Neural progenitor cell (in vitro differentiated cells): ENCODE results near the gene KLHDC8A. TPM values are rescaled to one million over a fixed set of nuclear protein-coding genes. Genes with fewer than 3 reads are reported as not detected.

Experiments
- DNase-seq: peaks from one replicate; pipeline ENCODE4 v3.0.0-alpha.2; 2016; ENCODE audit warnings: low spot score
- H2AFZ ChIP-seq: fragments of 200-600 bp; sonication (generic); replicated peaks from 2 replicates; pipeline ENCODE4 v1.6.1; 2016; ENCODE audit warnings: antibody characterized with exemption
- H3F3A ChIP-seq: fragments of 200-600 bp; sonication (generic); 2 replicates; pipeline ENCODE4 v1.6.1; 2016; ENCODE audit warnings: antibody characterized with exemption, low read depth
- H3K27ac ChIP-seq: fragments of 200-600 bp; sonication (generic); 2 replicates; pipeline ENCODE4 v1.5.1; 2016; ENCODE audit warnings: mild to moderate bottlenecking
- H3K27me3 ChIP-seq: fragments of 200-600 bp; sonication (generic); 2 replicates; pipeline ENCODE4 v1.6.1; 2016; ENCODE audit warnings: mild to moderate bottlenecking, moderate library complexity
- H3K36me3 ChIP-seq: fragments of 200-600 bp; sonication (generic); 2 replicates; pipeline ENCODE4 v1.5.1; 2016
- H3K4me1 ChIP-seq: fragments of 200-600 bp; sonication (generic); 2 replicates; pipeline ENCODE4 v1.6.1; 2016; ENCODE audit warnings: mixed run types
- H3K4me2 ChIP-seq: fragments of 200-600 bp; sonication (generic); 2 replicates; pipeline ENCODE4 v1.6.1; 2016
- H3K4me3 ChIP-seq: fragments of 200-600 bp; sonication (generic); 2 replicates; pipeline ENCODE4 v1.5.1; 2016
- H3K79me2 ChIP-seq: fragments of 200-600 bp; sonication (generic); 2 replicates; pipeline ENCODE4 v1.6.1; 2016; ENCODE audit warnings: low read depth
- H3K9ac ChIP-seq: fragments of 200-600 bp; sonication (generic); 2 replicates; pipeline ENCODE4 v1.6.1; 2016
- H3K9me3 ChIP-seq: fragments of 200-600 bp; sonication (generic); 2 replicates; pipeline ENCODE4 v1.5.1; 2016; ENCODE audit warnings: low read depth
- H4K20me1 ChIP-seq: fragments of 200-600 bp; sonication (generic); 2 replicates; pipeline ENCODE4 v1.6.1; 2016; ENCODE audit warnings: low read depth
- H3K27ac Mint-ChIP-seq: 3 replicates; pipeline ENCODE4 v1.8.0; 2021; ENCODE audit warnings: mixed read lengths
- H3K27me3 Mint-ChIP-seq: 2 replicates; pipeline ENCODE4 v1.8.0; 2022; ENCODE audit warnings: low read depth, mild to moderate bottlenecking, inconsistent platforms, moderate library complexity, mixed read lengths; ENCODE audit not compliant: insufficient read depth
- H3K36me3 Mint-ChIP-seq: 3 replicates; pipeline ENCODE4 v1.8.0; 2021; ENCODE audit warnings: mixed read lengths
- H3K4me1 Mint-ChIP-seq: 3 replicates; pipeline ENCODE4 v1.8.0; 2021; ENCODE audit warnings: mixed read lengths
- H3K4me3 Mint-ChIP-seq: 3 replicates; pipeline ENCODE4 v1.8.0; 2021; ENCODE audit warnings: mild to moderate bottlenecking, moderate library complexity, mixed read lengths
- H3K9me3 Mint-ChIP-seq: 3 replicates; pipeline ENCODE4 v1.8.0; 2020; ENCODE audit warnings: mixed read lengths
- CTCF ChIP-seq: fragments of 200-600 bp; sonication (generic); IDR thresholded peaks from 2 replicates; pipeline ENCODE4 v1.5.1; 2017; ENCODE audit warnings: antibody characterized with exemption, mild to moderate bottlenecking
- EZH2 ChIP-seq: fragments of 200-600 bp; sonication (generic); IDR thresholded peaks from 2 replicates; pipeline ENCODE4 v1.6.1; 2017; ENCODE audit warnings: antibody characterized with exemption, mild to moderate bottlenecking, moderate library complexity
- EZH2phosphoT487 ChIP-seq: fragments of 200-600 bp; sonication (generic); IDR thresholded peaks from 2 replicates; pipeline ENCODE4 v1.6.1; 2017; ENCODE audit warnings: antibody characterized with exemption
- total RNA-seq: library from RNA; depleted of rRNA; stranded (reverse); fragments of >200 nt; gene quantifications from 2 replicates; pipeline ENCODE4 v1.2.3, GENCODE V29; 2015; ENCODE audit warnings: low replicate concordance

KLHDC8A gene
- total RNA-seq, 1 donor from 2014 or later = 9.7 TPM

- Histone ChIP-seq H3K27ac (no peak overlapping the region), H3K9me3 (no peaks in the 10 kb centered on the region), H3K27me3 (no peaks in the 10 kb centered on the region), H3F3A (peaks cover 6% of the 10 kb centered on the region), H3K36me3 (no peaks in the 10 kb centered on the region), H2AFZ (no peak overlapping the region), H4K20me1 (no peaks in the 10 kb centered on the region), H3K79me2 (no peaks in the 10 kb centered on the region), H3K4me2 (no peak overlapping the region), H3K4me3 (no peak overlapping the region), H3K9ac (no peak overlapping the region), H3K4me1 (no peaks in the 10 kb centered on the region)
- peaks cover 9% of the 10 kb centered on the region for H3K9me3 Mint-ChIP-seq
- peaks cover 15% of the 10 kb centered on the region for H3K36me3 Mint-ChIP-seq
- peaks cover 4% of the 10 kb centered on the region for H3K4me1 Mint-ChIP-seq
- no peak for TF ChIP-seq EZH2phosphoT487
- peak; percentile 92 for TF ChIP-seq CTCF
- no peak for TF ChIP-seq EZH2
- H3K27me3 Mint-ChIP-seq = no peaks in the 10 kb centered on the region
- H3K27ac Mint-ChIP-seq = no peak overlapping the region
- no peak overlapping the region for H3K4me3 Mint-ChIP-seq
- DNase-seq = peak; percentile 82
Observed at GRCh38 chr1:205396967-205397616, 40.4 kb upstream of the KLHDC8A start.

- Histone ChIP-seq H3K4me3 (no peak overlapping the region), H3F3A (peaks cover 6% of the 10 kb centered on the region), H3K4me1 (no peaks in the 10 kb centered on the region), H3K79me2 (no peaks in the 10 kb centered on the region), H2AFZ (no peak overlapping the region), H3K9me3 (no peaks in the 10 kb centered on the region), H3K4me2 (no peak overlapping the region), H3K9ac (no peak overlapping the region), H3K27me3 (no peaks in the 10 kb centered on the region), H3K36me3 (no peaks in the 10 kb centered on the region), H4K20me1 (no peaks in the 10 kb centered on the region), H3K27ac (no peak overlapping the region)
- TF ChIP-seq CTCF = no peak
- no peak for TF ChIP-seq EZH2
- TF ChIP-seq EZH2phosphoT487 = no peak
- H3K4me3 Mint-ChIP-seq = no peak overlapping the region
- no peak overlapping the region for H3K27ac Mint-ChIP-seq
- peaks cover 15% of the 10 kb centered on the region for H3K36me3 Mint-ChIP-seq
- peaks cover 4% of the 10 kb centered on the region for H3K4me1 Mint-ChIP-seq
- DNase-seq = no peak
- H3K27me3 Mint-ChIP-seq = no peaks in the 10 kb centered on the region
- H3K9me3 Mint-ChIP-seq = peaks cover 9% of the 10 kb centered on the region
Observed at GRCh38 chr1:205395616-205396015, 38.9 kb upstream of the KLHDC8A start.

GRCh38 chr1:205392650-205393049, 35.9 kb upstream of the KLHDC8A start:
- H3K9me3 ChIP-seq = no peaks in the 10 kb centered on the region
- H3K4me3 Mint-ChIP-seq = no peak overlapping the region
- no peak overlapping the region for H3K4me2 ChIP-seq
- H3K4me3 ChIP-seq = no peak overlapping the region
- no peaks in the 10 kb centered on the region for H3K4me1 ChIP-seq
- no peak for DNase-seq
- no peaks in the 10 kb centered on the region for H3K79me2 ChIP-seq
- H3K4me1 Mint-ChIP-seq = peaks cover 4% of the 10 kb centered on the region
- no peak for TF ChIP-seq EZH2
- TF ChIP-seq CTCF = no peak
- TF ChIP-seq EZH2phosphoT487 = no peak
- no peak overlapping the region for H2AFZ ChIP-seq
- H3K27ac ChIP-seq = no peak overlapping the region
- no peaks in the 10 kb centered on the region for H3K27me3 Mint-ChIP-seq
- no peaks in the 10 kb centered on the region for H4K20me1 ChIP-seq
- H3K36me3 ChIP-seq = no peaks in the 10 kb centered on the region
- H3K36me3 Mint-ChIP-seq = peaks cover 8% of the 10 kb centered on the region
- H3K27ac Mint-ChIP-seq = no peak overlapping the region
- H3K9me3 Mint-ChIP-seq = peaks cover 7% of the 10 kb centered on the region
- H3K9ac ChIP-seq = no peak overlapping the region
- peaks cover 5% of the 10 kb centered on the region for H3F3A ChIP-seq
- no peaks in the 10 kb centered on the region for H3K27me3 ChIP-seq
